Mammary epithelial cell (primary cell): Measurements from ENCODE around the gene GPC6.

Experiments used
- CTCF ChIP-seq, 2 donors: IDR thresholded peaks in 1 of 2; conservative IDR thresholded peaks in 1 of 2; 2 replicates each; pipeline ENCODE4 v1.5.1; 2011 to 2012; ENCODE audit warnings: inconsistent platforms in 2 of 2, low read length in 2 of 2, mild to moderate bottlenecking in 2 of 2, control low read depth in 1 of 2, low read depth in 1 of 2; ENCODE audit not compliant: insufficient read depth in 1 of 2; ENCODE audit errors: extremely low read depth in 1 of 2
- EZH2 ChIP-seq: IDR thresholded peaks from 2 replicates; pipeline ENCODE4 v1.6.1; 2012; ENCODE audit warnings: low read length, inconsistent platforms, borderline replicate concordance

DNA sequence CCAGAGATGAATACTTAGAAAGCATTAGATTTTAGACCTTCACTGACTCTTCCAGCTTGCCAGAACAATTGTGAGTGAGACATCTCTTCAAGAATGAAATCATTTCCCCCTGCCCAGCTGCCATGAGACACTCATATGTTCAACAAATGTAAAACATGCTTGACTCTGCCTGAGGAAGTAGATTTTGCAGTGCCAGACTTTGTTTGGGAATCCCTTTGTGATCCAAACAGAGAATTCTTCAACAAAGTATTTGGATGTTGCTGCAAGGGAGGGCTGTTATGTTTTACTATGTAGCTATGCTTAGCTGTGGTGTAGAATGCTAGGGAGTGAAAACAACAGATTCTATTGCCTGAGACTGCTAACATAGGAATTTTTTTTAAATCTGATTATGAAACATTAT, 836.5 kb downstream of the GPC6 start:
- no peak for TF ChIP-seq CTCF (conservative IDR thresholded peaks at IDR 0.05 in 1 of 2, IDR thresholded peaks at IDR 0.05 in 1 of 2; ENCODE audit: extremely low read depth in 1 of 2, insufficient read depth in 1 of 2, low read depth in 1 of 2, low read length in 2 of 2)
- TF ChIP-seq EZH2, result no peak
